Measurements from ENCODE around the gene VSIG10L. TPM values are rescaled to one million over a fixed set of nuclear protein-coding genes. Genes with fewer than 3 reads are reported as not detected.

Gene VSIG10L
- polyA plus RNA-seq, 1 donor (not counting 4 experiments of a cell fraction or from before 2014, with no cell fraction given) = 1.5 TPM

- no peak overlapping the region for H3K4me3 ChIP-seq (ENCODE audit: control insufficient read depth in 2 of 3, extremely low read depth in 1 of 3, insufficient read depth in 2 of 3, low read depth in 1 of 3, low read length in 3 of 3)
- FAIRE-seq (no peak), DNase-seq (ENCODE audit: low read depth, low spot score) (no peak)
- dilution Hi-C loops (cut with MboI; ENCODE audit: extremely low pct_ligation_motif_present, low sequenced_read_pairs) = no loop called here
- H4K20me1 ChIP-seq (ENCODE audit: control insufficient read depth, extremely low read depth, insufficient read depth, low read length) = no peaks in the 10 kb centered on the region
- no peak overlapping the region for H2AFZ ChIP-seq (ENCODE audit: control insufficient read depth, low read length)
- no peak for TF ChIP-seq EZH2 (IDR thresholded peaks at IDR 0.05; ENCODE audit: low read length)
- no peak for TF ChIP-seq CTCF (optimal IDR thresholded peaks at IDR 0.05 in 1 of 3, IDR thresholded peaks at IDR 0.05 in 1 of 3, conservative IDR thresholded peaks at IDR 0.05 in 1 of 3; ENCODE audit: extremely low read depth in 1 of 3, insufficient read depth in 2 of 3, low read length in 3 of 3)
- H3K27ac ChIP-seq (ENCODE audit: control insufficient read depth, insufficient read depth, low read length) = no peak overlapping the region
- no peaks in the 10 kb centered on the region for H3K9me1 ChIP-seq (ENCODE audit: control insufficient read depth, extremely low read depth, insufficient read depth, low read length)
- H3K79me2 ChIP-seq (ENCODE audit: control insufficient read depth, insufficient read depth, low read length) = no peaks in the 10 kb centered on the region
- no peak overlapping the region for H3K9ac ChIP-seq (ENCODE audit: control insufficient read depth, extremely low read depth, insufficient read depth, low read length)
- H3K9me3 ChIP-seq (ENCODE audit: control insufficient read depth, low read depth, low read length) = no peaks in the 10 kb centered on the region
- no peaks in the 10 kb centered on the region for H3K36me3 ChIP-seq (ENCODE audit: control insufficient read depth in 2 of 2, extremely low read depth in 1 of 2, insufficient read depth in 2 of 2, low read length in 2 of 2)
- H3K4me1 ChIP-seq (ENCODE audit: control insufficient read depth, extremely low read depth, insufficient read depth, low read length) = no peaks in the 10 kb centered on the region
- H3K27me3 ChIP-seq (ENCODE audit: control insufficient read depth, extremely low read depth, insufficient read depth, low read length) = no peaks in the 10 kb centered on the region
- H3K4me2 ChIP-seq (ENCODE audit: control insufficient read depth, extremely low read depth, insufficient read depth, low read depth, low read length) = no peak overlapping the region
These were observed 56.3 kb downstream of the VSIG10L start for GRCh38 chr19:51285682-51286081.

- H2AFZ ChIP-seq (ENCODE audit: control insufficient read depth, low read length) = no peak overlapping the region
- H4K20me1 ChIP-seq (ENCODE audit: control insufficient read depth, extremely low read depth, insufficient read depth, low read length) = no peaks in the 10 kb centered on the region
- no peaks in the 10 kb centered on the region for H3K9me1 ChIP-seq (ENCODE audit: control insufficient read depth, extremely low read depth, insufficient read depth, low read length)
- no peak overlapping the region for H3K9ac ChIP-seq (ENCODE audit: control insufficient read depth, extremely low read depth, insufficient read depth, low read length)
- no peak for TF ChIP-seq EZH2 (IDR thresholded peaks at IDR 0.05; ENCODE audit: low read length)
- no peak for TF ChIP-seq CTCF (optimal IDR thresholded peaks at IDR 0.05 in 1 of 3, IDR thresholded peaks at IDR 0.05 in 1 of 3, conservative IDR thresholded peaks at IDR 0.05 in 1 of 3; ENCODE audit: extremely low read depth in 1 of 3, insufficient read depth in 2 of 3, low read length in 3 of 3)
- dilution Hi-C loops (cut with MboI; ENCODE audit: extremely low pct_ligation_motif_present, low sequenced_read_pairs) = no loop called here
- H3K9me3 ChIP-seq (ENCODE audit: control insufficient read depth, low read depth, low read length) = no peaks in the 10 kb centered on the region
- no peaks in the 10 kb centered on the region for H3K4me1 ChIP-seq (ENCODE audit: control insufficient read depth, extremely low read depth, insufficient read depth, low read length)
- FAIRE-seq = no peak
- DNase-seq (ENCODE audit: low read depth, low spot score) = no peak
- H3K27ac ChIP-seq (ENCODE audit: control insufficient read depth, insufficient read depth, low read length) = no peak overlapping the region
- no peak overlapping the region for H3K4me2 ChIP-seq (ENCODE audit: control insufficient read depth, extremely low read depth, insufficient read depth, low read depth, low read length)
- no peaks in the 10 kb centered on the region for H3K79me2 ChIP-seq (ENCODE audit: control insufficient read depth, insufficient read depth, low read length)
- H3K27me3 ChIP-seq (ENCODE audit: control insufficient read depth, extremely low read depth, insufficient read depth, low read length) = no peaks in the 10 kb centered on the region
- no peak overlapping the region for H3K4me3 ChIP-seq (ENCODE audit: control insufficient read depth in 2 of 3, extremely low read depth in 1 of 3, insufficient read depth in 2 of 3, low read depth in 1 of 3, low read length in 3 of 3)
- H3K36me3 ChIP-seq (ENCODE audit: control insufficient read depth in 2 of 2, extremely low read depth in 1 of 2, insufficient read depth in 2 of 2, low read length in 2 of 2) = no peaks in the 10 kb centered on the region
These were observed 59.6 kb downstream of the VSIG10L start for GRCh38 chr19:51282335-51282734.

Other genes starting within 250 kb of the VSIG10L start
- gene CTU1, start 233.7 kb downstream of the VSIG10L start, polyA plus RNA-seq = 1.9 to 3.9 TPM (median 2.3 TPM) in 3 replicates
- not detected in 3 replicates for gene SIGLEC9, start 217.2 kb downstream of the VSIG10L start, polyA plus RNA-seq
- gene SIGLEC7, start 199.8 kb downstream of the VSIG10L start, polyA plus RNA-seq = not detected in 3 replicates
- 0.16 TPM in 1 of 3 replicates, not detected in the others for gene CD33, start 117.1 kb downstream of the VSIG10L start, polyA plus RNA-seq
- gene SIGLECL1, start 91.1 kb downstream of the VSIG10L start, polyA plus RNA-seq = not detected in 3 replicates
- gene IGLON5, start 30.5 kb downstream of the VSIG10L start, polyA plus RNA-seq = not detected in 3 replicates
- gene ETFB, start 24.2 kb upstream of the VSIG10L start, polyA plus RNA-seq = 95.2 to 115 TPM (median 102 TPM) in 3 replicates
- 0.37 to 1.1 TPM in 2 of 3 replicates, not detected in the other for gene CLDND2, start 26.9 kb upstream of the VSIG10L start, polyA plus RNA-seq
- gene NKG7, start 30.5 kb upstream of the VSIG10L start, polyA plus RNA-seq = not detected in 3 replicates
- gene LIM2, start 45.8 kb upstream of the VSIG10L start, polyA plus RNA-seq = not detected in 3 replicates
- gene C19orf84, start 48.5 kb upstream of the VSIG10L start, polyA plus RNA-seq = not detected in 3 replicates
- gene SIGLEC10, start 75.5 kb upstream of the VSIG10L start, polyA plus RNA-seq = not detected in 3 replicates
- not detected in 3 replicates for gene SIGLEC8, start 116.3 kb upstream of the VSIG10L start, polyA plus RNA-seq
- not detected in 3 replicates for gene CEACAM18, start 136.4 kb upstream of the VSIG10L start, polyA plus RNA-seq
- not detected in 3 replicates for gene SIGLEC12, start 159.7 kb upstream of the VSIG10L start, polyA plus RNA-seq
- gene SIGLEC6, start 189.5 kb upstream of the VSIG10L start, polyA plus RNA-seq = not detected in 3 replicates
- gene ZNF175, start 229.1 kb upstream of the VSIG10L start, polyA plus RNA-seq = 2.3 to 3.8 TPM (median 3.2 TPM) in 3 replicates

Measured in keratinocyte (primary cell).